Nephron progenitor cell (in vitro differentiated cells): ENCODE results near the gene AP5M1.
"Not testable (repeated sequence)": the region's sequence is repeated elsewhere in the genome, so short reads cannot be mapped to it uniquely, and the experiment has no call there.

Experiments used
- DNase-seq: peaks from one replicate; pipeline ENCODE4 v3.0.0; 2021
- H3K27ac Mint-ChIP-seq: 2 replicates; pipeline ENCODE4 v1.8.0; 2021; ENCODE audit warnings: mild to moderate bottlenecking, moderate library complexity, mixed read lengths
- H3K27me3 Mint-ChIP-seq: 2 replicates; pipeline ENCODE4 v1.8.0; 2021; ENCODE audit warnings: mild to moderate bottlenecking, low read depth, mixed read lengths; ENCODE audit not compliant: poor library complexity
- H3K36me3 Mint-ChIP-seq: 2 replicates; pipeline ENCODE4 v1.8.0; 2021; ENCODE audit warnings: low read depth, mixed read lengths
- H3K4me1 Mint-ChIP-seq: 2 replicates; pipeline ENCODE4 v1.8.0; 2021; ENCODE audit warnings: mixed read lengths
- H3K4me3 Mint-ChIP-seq: 2 replicates; pipeline ENCODE4 v1.8.0; 2021; ENCODE audit warnings: mild to moderate bottlenecking, moderate library complexity, mixed read lengths
- H3K9me3 Mint-ChIP-seq: 2 replicates; pipeline ENCODE4 v1.8.0; 2021; ENCODE audit warnings: mild to moderate bottlenecking, moderate library complexity, mixed read lengths
- CTCF ChIP-seq: fragments of 200-600 bp; sonication (generic); IDR thresholded peaks from 2 replicates; pipeline ENCODE4 v1.5.0; 2021; ENCODE audit warnings: antibody characterized with exemption

The AP5M1 gene

GRCh38 chr14:57244106-57244505, 24.7 kb upstream of the AP5M1 start:
- no peak overlapping the region for H3K4me3 Mint-ChIP-seq
- no peak overlapping the region for H3K27ac Mint-ChIP-seq

GRCh38 chr14:57245941-57246340, 22.8 kb upstream of the AP5M1 start:
- Mint-ChIP-seq H3K4me3 (no peak overlapping the region), H3K4me1 (no peaks in the 10 kb centered on the region), H3K9me3 (no peaks in the 10 kb centered on the region), H3K27ac (no peak overlapping the region), H3K36me3 (peaks cover 24% of the 10 kb centered on the region), H3K27me3 (no peaks in the 10 kb centered on the region)
- DNase-seq = no peak
- TF ChIP-seq CTCF = no peak

More at GRCh38 chr14:57244106-57244505, 24.7 kb upstream of the AP5M1 start:
- H3K27me3 Mint-ChIP-seq = no peaks in the 10 kb centered on the region
- H3K9me3 Mint-ChIP-seq = no peaks in the 10 kb centered on the region
- no peak for DNase-seq
- no peak for TF ChIP-seq CTCF
- H3K36me3 Mint-ChIP-seq = peaks cover 31% of the 10 kb centered on the region
- H3K4me1 Mint-ChIP-seq = no peaks in the 10 kb centered on the region

- TF ChIP-seq CTCF = no peak
- no peaks in the 10 kb centered on the region for H3K27me3 Mint-ChIP-seq
- no peak overlapping the region for H3K4me3 Mint-ChIP-seq
- H3K9me3 Mint-ChIP-seq = no peaks in the 10 kb centered on the region
- H3K36me3 Mint-ChIP-seq = peaks cover 20% of the 10 kb centered on the region
- peaks cover 6% of the 10 kb centered on the region for H3K4me1 Mint-ChIP-seq
- no peak overlapping the region for H3K27ac Mint-ChIP-seq
- no peak for DNase-seq
These were observed 21.7 kb upstream of the AP5M1 start for GRCh38 chr14:57246933-57247657.

GRCh38 chr14:57254884-57255283, 13.9 kb upstream of the AP5M1 start:
- H3K4me1 Mint-ChIP-seq = peaks cover 6% of the 10 kb centered on the region
- no peak overlapping the region for H3K27ac Mint-ChIP-seq
- no peak for TF ChIP-seq CTCF
- no peak for DNase-seq
- H3K36me3 Mint-ChIP-seq = peaks cover 73% of the 10 kb centered on the region
- peaks cover 11% of the 10 kb centered on the region for H3K9me3 Mint-ChIP-seq
- no peak overlapping the region for H3K4me3 Mint-ChIP-seq
- no peaks in the 10 kb centered on the region for H3K27me3 Mint-ChIP-seq

- H3K4me3 Mint-ChIP-seq, DNase-seq, H3K4me1 Mint-ChIP-seq, H3K27me3 Mint-ChIP-seq, H3K27ac Mint-ChIP-seq: not testable (repeated sequence)
- Mint-ChIP-seq H3K36me3 (peaks cover 68% of the 10 kb centered on the region), H3K9me3 (peaks cover 11% of the 10 kb centered on the region)
These were observed 10.6 kb upstream of the AP5M1 start for GRCh38 chr14:57258221-57258620.

GRCh38 chr14:57259672-57260071, 9.1 kb upstream of the AP5M1 start:
- no peak for DNase-seq
- H3K27me3 Mint-ChIP-seq = no peaks in the 10 kb centered on the region
- H3K36me3 Mint-ChIP-seq = peaks cover 65% of the 10 kb centered on the region
- no peak for TF ChIP-seq CTCF
- H3K4me1 Mint-ChIP-seq = peaks cover 3% of the 10 kb centered on the region
- H3K4me3 Mint-ChIP-seq = no peak overlapping the region
- peak overlapping the region; percentile 4 for H3K27ac Mint-ChIP-seq
- H3K9me3 Mint-ChIP-seq = peaks cover 11% of the 10 kb centered on the region
